CD4-positive, alpha-beta T cell treated with Interleukin-17A for 1 hour (primary cell): ENCODE data around the gene NDUFC1.

Experiments used
- DNase-seq: peaks from one replicate; pipeline ENCODE4 v3.0.0-alpha.2; 2020

Gene NDUFC1

DNA sequence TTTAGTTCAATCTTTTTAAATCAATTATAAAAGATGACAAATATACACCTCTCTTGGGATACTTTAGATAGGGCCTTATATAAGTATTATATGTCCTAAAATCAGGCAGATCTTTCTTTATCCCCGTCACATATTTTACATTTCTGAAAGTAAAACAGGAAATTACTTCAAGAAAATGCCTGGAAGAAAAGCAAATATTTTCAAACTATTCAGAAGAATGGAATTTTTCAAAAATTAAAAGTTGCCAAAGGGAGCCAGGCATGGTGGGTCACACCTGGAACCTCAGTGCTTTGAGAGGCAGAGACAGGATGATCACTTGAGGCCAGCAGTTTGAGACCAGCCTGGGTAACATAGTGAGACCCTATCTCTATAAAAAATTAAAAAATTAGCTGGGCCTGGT, 56.7 kb downstream of the NDUFC1 start:
- DNase-seq = no peak

DNA sequence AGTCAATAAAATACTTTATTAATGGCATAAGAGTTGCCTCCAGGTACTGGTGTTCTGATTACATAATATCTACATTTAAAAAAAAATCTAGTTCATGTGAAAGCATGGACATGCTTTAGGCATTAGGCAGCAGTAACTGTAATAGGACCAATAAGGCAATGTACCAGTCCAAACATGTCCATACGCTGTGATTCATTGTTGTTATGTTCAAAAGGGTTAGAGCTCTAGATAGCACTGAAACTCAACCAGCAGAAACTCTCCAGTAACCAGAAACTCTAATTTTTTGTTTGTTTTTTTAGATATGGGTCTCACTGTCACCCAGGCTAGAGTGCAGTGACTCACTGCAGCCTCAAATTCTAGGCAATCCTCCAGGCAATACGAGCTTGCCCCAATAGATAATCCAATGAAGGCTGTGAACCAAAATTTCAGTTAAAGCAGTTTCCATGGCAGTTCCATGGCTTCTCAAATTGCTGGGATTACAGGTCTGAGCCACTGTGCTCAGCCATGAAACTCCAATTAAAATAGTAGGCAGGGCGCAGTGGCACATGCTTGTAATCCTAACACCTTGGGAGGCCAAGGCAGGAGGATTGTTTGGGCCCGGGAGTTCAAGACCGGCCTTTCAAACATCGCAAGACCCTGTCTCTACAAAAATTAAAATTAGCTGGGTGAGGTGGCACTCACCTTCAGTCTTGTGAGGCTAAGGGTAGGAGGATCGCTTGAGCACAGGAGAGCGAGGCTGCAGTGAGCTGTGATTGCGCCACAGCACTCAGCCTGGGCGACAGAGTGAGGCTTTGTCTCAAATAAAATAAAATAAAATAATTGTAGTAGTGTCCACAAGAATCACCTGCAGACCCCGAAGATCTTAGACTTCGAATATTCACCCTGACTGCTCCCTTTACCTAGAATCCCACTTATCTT, 58.6 kb downstream of the NDUFC1 start:
- DNase-seq = no peak

DNA sequence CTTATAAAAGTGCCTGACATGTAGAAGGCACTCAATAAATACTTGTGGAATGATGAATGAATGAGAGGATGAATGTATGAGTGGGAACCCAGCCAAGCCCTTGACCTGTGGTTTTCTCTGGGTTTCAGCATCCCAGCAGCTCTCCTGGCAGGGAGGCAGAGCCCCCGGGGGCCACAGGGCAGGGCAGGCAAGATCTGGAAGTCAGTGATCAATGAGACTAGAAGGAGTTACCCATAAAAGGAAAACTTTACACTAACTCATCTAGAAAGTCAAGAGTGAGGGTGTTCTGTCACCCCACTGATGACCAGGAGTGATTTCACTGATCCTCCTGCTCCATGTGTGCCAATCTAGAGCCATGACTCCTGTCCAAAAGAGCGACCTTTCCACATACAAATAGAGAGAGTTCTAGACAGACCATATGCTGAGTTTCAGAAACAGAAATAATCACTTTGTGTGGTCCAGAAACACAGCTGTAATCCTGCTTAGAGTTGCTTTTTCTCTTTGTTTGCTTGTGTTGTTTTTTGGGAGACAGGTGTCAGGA, 59.7 kb downstream of the NDUFC1 start:
- DNase-seq = no peak

DNA sequence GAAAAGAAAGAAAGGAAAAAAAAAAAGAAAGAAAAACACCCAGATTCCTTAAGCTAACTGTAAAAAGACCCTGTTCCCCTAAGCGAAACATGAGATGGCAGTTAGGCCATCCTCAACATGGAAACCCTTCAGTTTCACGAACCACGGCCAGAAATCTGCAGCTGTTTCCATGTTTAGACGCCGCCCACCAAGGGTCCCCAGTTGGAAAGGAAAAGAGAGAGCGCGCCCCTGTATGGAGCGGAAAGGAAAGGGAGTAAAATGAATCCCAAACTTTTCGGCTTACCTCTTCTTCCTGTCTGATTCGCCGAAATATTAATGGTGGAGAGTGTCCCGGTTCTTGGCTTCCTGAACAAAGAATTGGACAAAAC, 60.5 kb downstream of the NDUFC1 start:
- DNase-seq = no peak

DNA sequence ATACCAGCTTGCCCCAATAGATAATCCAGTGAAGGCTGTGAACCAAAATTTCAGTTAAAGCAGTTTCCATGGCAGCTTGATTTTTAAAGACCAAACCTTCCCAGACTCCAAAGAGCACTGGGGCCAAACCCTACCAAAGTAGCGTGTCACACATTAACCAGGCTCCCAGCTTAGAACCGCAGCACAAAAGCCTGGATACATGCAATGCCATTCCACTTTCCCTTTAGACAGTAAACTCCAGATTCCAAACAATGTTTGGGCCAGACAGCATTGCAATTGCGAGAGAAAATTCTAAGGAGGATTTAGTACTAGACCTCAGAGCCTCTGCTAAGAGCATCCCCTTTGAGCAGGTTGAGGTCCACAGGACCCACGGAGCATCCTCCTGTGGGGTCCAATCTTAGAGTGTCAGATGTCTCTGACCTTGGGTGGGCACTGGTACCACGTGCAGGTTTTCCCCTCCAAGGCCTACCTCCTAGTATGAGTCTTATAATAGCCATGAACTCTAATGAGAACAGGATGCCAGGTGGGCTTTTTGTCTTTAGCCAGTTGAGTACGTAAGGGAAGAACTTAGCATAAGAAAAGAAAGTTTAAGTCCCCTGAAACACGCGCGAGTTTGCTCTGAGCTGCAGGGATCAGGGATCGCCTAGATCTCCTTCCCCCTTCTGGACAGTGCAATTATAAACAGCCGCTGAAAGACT, 61.0 kb downstream of the NDUFC1 start:
- DNase-seq = no peak
